ENCODE results near the gene AP3B2. TPM values are rescaled to one million over a fixed set of nuclear protein-coding genes. Genes with fewer than 3 reads are reported as not detected.
"Not testable (repeated sequence)": the region's sequence is repeated elsewhere in the genome, so short reads cannot be mapped to it uniquely, and the experiment has no call there.

Gene AP3B2, protein sequence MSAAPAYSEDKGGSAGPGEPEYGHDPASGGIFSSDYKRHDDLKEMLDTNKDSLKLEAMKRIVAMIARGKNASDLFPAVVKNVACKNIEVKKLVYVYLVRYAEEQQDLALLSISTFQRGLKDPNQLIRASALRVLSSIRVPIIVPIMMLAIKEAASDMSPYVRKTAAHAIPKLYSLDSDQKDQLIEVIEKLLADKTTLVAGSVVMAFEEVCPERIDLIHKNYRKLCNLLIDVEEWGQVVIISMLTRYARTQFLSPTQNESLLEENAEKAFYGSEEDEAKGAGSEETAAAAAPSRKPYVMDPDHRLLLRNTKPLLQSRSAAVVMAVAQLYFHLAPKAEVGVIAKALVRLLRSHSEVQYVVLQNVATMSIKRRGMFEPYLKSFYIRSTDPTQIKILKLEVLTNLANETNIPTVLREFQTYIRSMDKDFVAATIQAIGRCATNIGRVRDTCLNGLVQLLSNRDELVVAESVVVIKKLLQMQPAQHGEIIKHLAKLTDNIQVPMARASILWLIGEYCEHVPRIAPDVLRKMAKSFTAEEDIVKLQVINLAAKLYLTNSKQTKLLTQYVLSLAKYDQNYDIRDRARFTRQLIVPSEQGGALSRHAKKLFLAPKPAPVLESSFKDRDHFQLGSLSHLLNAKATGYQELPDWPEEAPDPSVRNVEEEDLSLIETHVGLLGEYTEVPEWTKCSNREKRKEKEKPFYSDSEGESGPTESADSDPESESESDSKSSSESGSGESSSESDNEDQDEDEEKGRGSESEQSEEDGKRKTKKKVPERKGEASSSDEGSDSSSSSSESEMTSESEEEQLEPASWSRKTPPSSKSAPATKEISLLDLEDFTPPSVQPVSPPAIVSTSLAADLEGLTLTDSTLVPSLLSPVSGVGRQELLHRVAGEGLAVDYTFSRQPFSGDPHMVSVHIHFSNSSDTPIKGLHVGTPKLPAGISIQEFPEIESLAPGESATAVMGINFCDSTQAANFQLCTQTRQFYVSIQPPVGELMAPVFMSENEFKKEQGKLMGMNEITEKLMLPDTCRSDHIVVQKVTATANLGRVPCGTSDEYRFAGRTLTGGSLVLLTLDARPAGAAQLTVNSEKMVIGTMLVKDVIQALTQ
- 27.8 and 47.4 TPM in 2 replicates for polyA plus RNA-seq (2014; cell fraction: cytosol; rRNA removed)
- 87.8 and 114 TPM in 2 replicates for polyA plus RNA-seq (2014; cell fraction: nucleus; rRNA removed)

DNA sequence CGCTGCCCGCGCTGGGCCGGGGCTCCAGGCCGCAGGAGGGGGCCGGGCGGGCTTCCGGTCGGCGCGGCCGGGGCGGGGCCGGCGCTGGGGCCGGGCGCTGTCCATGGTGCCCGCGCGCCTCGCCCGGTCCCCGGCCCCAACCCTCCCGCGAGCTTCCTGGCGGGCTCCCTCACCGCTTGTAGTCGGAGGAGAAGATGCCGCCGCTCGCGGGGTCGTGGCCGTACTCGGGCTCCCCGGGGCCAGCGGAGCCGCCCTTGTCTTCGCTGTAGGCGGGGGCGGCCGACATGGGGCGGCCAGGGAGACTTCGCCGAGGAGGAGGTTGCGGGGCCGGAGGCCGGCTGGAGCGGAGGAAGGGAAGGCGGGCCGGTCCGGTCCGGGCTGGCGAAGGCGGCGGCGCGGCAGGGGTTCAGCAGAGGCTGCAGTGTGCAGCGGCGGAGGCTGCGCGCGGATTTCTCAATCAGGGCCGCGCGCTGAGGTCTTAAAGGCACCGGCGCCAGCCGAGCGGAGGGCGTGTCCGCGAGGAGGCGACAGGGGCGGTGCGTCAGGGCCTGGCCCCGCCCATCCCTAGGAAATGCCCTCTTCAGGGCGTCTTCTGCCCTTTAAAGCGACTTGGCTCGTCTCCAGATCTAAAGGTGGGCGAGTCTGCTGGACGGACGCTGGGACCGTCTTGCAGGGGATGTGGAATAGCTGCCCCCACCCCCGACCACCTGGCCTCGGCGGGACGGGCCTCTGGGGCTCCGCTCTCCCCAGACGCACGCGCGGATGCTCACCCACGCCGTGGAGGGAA, at the start of gene AP3B2:
TSS of gene AP3B2 (minus strand) at position 455 of the 787 bp plus-strand sequence. CDS start at position 286, 169 bp downstream.
- DNase-seq (ENCODE audit: low spot score) = peak; percentile 88

- no peak for DNase-seq (ENCODE audit: low spot score)
These were observed 41.6 kb upstream of the AP3B2 start for GRCh38 chr15:82751308-82751707.

- DNase-seq (ENCODE audit: low spot score) = no peak
These were observed 41.1 kb upstream of the AP3B2 start for GRCh38 chr15:82750831-82751180.

DNA sequence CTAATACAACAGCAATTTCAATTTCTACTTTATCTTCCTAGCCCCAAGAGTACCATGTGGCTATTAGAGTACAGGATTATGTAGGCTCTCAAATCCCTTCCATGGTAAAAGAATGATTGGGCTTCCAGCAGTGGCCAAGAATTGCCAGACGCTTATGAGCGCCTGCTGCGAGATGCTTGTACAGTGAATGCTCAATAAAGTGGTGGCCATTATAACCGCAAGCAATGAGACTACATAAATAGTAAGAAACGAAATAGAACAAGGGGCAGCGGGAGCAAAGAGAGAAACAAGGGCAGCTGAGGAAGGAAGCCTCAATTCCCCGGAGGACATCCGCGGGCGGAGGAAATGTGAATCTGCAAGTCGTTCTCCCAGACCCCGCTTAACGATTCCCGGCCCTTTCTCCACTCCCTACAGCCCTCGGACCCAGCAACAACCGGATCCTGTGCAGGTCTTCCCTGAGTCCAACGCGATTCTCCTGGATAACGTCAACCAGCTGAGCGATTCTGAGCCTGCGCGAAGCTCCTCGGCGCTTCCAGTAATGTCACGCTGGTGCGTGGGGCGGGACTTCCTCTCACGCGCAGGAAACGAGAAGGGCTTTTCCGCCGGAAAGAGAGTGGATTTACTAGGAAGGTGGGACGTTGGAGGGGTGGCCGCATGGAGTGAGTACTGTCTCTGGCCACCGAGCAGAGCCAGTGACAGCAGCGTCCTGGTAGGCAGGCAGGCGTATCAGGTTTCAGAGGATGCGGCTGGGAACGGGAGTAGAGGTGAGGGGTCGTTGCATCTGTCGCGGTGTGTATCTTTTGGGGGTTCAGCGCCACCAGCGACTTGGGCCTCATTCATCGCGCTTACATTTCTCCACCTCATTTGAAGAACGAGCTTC, 40.5 kb upstream of the AP3B2 start:
- peak; percentile 97 for DNase-seq (ENCODE audit: low spot score)

- no peak for DNase-seq (ENCODE audit: low spot score)
These were observed 38.6 kb upstream of the AP3B2 start for GRCh38 chr15:82748315-82748714.

GRCh38 chr15:82743810-82744209, 34.1 kb upstream of the AP3B2 start:
- DNase-seq (ENCODE audit: low spot score) = no peak

GRCh38 chr15:82742134-82742533, 32.5 kb upstream of the AP3B2 start:
- DNase-seq (ENCODE audit: low spot score) = no peak

- no peak for DNase-seq (ENCODE audit: low spot score)
These were observed 29.4 kb upstream of the AP3B2 start for GRCh38 chr15:82739086-82739485.

- DNase-seq (ENCODE audit: low spot score) = no peak
These were observed 28.3 kb upstream of the AP3B2 start for GRCh38 chr15:82737975-82738374.

DNA sequence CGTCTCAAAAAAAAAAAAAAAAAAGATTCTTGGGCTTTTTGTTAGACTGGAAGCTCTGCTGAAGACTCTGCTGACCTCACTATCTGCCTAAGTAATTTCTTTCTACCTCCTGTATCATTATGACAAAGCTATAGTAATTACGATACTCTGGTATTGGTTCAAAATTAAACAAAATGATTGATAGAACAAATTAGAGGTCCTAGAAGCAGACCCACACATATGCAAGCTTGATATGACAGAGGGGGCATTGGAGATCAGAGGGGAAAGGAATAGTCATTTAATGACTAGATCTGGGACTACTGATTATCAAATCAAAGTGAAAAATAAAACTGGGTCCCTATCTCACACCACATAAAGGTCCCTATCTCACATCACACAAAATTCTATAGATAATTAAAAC, 21.9 kb upstream of the AP3B2 start:
- DNase-seq (ENCODE audit: low spot score) = no peak

DNA sequence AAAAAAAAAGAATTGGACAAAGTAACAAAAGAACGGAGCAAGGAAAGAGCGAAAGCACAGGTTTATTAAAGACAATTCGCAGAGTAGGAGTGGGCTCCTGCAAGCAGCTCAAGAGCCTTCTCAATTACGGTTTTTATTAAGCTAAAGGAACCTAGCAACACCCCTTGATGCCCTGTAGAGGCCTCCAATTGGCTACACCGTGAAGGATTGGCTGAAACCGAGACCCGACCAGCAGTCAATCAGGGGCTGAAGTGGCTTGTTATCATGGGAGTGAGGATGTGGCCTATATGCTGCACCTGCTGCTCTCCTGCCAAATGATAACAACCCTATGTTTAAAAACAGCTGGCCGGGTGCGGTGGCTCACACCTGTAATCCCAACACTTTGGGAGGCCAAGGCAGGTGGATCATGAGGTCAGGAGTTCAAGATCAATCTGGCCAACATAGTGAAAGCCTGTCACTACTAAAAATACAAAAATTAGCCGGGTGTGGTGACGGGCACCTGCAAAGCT, 20.4 kb upstream of the AP3B2 start:
- DNase-seq (ENCODE audit: low spot score) = no peak

DNA sequence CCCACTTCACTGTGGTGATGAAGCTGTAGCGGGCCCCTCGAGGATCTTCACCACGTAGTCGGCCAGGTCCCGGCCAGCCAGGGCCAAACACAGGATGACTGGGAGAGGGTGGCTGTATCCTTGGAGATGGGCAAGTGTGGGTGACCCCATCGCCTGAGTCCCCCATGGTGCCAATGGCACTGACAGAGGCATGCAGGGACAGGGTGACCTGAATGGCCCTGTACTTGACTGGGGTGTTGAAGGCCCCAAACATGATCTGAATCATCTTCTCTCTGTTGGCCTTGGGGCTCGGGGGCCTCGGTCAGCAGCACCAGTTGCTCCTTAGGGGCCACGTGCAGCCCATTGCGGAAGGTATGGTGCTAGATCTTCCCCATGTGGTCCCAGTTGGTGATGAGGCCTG, 17.1 kb upstream of the AP3B2 start:
- DNase-seq (ENCODE audit: low spot score) = no peak

DNA sequence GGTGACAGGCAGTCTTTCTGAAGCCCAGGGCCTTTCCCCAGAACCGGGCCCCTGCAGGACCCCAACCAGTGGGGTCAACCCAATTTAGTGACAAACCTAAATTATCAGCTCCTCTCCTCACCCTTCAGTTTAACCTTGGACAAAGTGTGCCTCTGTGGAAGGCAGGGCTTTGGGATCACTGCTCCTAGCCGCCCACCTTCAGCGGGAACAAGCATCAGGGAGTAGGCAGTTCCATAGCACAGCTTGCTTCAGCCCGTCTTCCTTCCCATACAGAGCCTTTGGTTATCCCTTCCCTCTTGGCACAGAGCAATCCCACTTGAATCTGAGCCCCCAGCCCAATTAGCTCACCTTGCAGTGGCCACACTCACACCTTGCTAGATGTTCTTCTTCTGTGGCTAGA, 5.3 kb upstream of the AP3B2 start:
- DNase-seq (ENCODE audit: low spot score) = no peak

GRCh38 chr15:82714016-82714415, 4.3 kb upstream of the AP3B2 start:
- no peak for DNase-seq (ENCODE audit: low spot score)

DNA sequence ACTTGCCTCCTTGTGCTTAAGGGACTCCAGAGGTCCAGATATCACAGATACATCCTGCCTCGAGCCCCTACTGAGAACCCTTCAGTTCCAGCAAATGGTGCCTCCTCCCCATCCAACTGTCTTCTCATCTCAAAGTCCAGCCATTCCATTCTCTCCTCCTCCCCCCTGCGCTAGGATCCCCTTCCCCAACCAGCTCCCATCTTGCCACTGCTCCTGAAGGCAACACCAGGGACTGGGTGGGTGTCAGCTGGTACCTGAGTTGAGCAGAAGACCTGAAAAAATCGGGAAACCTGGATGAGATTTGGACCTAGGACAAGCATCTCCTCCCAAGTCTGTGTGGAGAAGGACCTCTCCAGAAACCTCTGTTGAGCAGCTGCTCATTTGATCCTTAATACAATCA, 2.4 kb upstream of the AP3B2 start:
- DNase-seq (ENCODE audit: low spot score) = no peak

DNA sequence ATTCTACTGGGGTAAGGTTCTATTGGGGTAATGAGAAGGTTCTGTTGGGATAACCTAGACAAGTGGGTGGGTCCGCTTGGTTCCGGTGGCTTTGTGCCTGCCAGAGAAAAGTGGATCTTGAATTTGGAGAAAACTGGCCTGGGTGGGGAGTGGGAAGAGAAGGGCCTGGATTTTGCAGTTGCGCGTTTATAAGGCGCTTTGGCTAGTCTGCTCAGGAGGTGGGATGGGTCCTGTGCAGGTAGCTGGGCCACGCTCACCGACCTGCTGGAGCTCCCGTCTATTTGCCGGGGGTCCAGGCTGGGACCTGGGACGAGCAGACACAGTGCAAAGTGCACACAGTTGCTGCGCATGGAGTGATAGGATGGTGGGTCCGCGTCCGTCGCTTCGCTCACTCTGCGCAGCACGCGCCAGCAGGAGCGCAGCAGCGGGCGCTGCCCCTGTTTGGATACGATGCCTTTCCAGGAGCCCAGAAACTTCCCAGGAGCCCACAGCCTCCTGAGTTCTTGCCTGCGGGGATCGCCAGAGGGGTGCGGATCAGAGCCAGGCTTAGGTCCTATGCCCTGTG, 1.3 kb upstream of the AP3B2 start:
- no peak for DNase-seq (ENCODE audit: low spot score)

GRCh38 chr15:82710208-82710555, 507 bp upstream of the AP3B2 start:
- no peak for DNase-seq (ENCODE audit: low spot score)

- DNase-seq (ENCODE audit: low spot score) = peak; percentile 47
These were observed 624 bp downstream of the AP3B2 start for GRCh38 chr15:82709081-82709420.

DNA sequence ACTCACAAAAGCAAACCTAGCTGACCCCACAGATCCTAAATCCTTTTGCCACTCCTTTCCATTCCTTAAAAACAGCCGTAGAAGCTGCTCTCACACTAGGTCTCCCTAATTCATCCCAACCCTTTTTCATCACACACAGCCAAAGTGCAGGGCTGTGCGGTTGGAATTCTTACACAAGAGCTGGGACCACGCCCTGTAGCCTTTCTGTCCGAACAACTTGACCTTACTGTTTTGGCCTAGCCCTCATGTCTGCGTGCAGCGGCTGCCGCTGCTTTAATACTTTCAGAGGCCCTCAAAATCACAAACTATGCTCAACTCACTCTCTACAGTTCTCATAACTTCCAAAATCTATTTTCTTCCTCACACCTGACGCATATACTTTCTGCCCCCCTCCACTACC, 3.8 kb downstream of the AP3B2 start:
- not testable (repeated sequence) for DNase-seq (ENCODE audit: low spot score)

GRCh38 chr15:82699726-82700125, 9.9 kb downstream of the AP3B2 start:
- no peak for DNase-seq (ENCODE audit: low spot score)
